HK-2 (cell line): ENCODE data around the gene DUSP7.

Source experiments
- DNase-seq: peaks from one replicate; pipeline ENCODE4 v3.0.0-alpha.2; 2018; ENCODE audit not compliant: unreplicated experiment

Gene DUSP7

GRCh38 chr3:52067526-52067925 is 11.2 kb upstream of the DUSP7 start:
- DNase-seq, result no peak

DNA sequence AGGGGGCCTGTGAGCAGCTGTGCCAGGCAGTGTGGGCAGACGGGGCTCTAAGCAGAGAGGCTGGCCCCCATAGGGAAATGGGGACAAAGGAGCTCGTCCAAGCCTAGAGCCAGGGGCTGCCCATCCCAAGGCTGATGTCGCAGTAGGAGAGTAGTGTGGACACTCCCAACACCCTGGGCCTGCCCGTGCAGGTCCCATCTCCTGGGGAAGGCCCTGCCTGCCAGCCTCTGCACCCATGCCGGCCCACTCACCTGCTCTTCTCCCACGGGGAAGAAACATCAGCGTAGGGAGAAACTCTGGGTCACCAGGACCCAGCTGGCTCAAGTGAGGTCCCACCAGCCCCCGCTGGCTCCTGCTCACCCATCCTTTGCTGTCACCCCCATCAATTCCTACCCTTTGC is 10.7 kb upstream of the DUSP7 start:
- no peak for DNase-seq

GRCh38 chr3:52065264-52065756 is 8.9 kb upstream of the DUSP7 start:
- no peak for DNase-seq

DNA sequence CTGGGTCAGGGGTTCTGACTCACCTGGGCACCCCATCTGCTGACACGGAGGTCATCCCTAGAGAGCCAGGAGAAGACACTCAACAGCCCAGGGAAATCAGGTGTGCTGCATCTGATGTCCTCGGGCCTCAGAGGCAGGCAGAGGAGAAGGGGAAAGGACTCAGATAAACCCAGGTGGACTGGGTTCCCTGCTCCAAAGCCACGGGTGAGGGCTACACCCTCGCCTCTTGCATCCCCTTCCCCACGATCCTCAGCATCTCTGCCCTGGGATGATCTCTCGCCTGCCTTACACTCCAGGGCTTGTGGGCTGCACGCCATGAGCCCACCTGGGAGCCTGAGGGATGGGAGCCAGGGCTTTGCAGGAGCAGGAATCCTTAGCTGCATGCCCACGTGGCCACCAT is 8.2 kb upstream of the DUSP7 start:
- no peak for DNase-seq

- no peak for DNase-seq
Measured at GRCh38 chr3:52063026-52063723, 6.8 kb upstream of the DUSP7 start.

- peak; percentile 79 for DNase-seq
Measured at GRCh38 chr3:52062505-52062904, 6.1 kb upstream of the DUSP7 start.

GRCh38 chr3:52061121-52061910 is 4.9 kb upstream of the DUSP7 start:
- no peak for DNase-seq

- DNase-seq, result no peak
Measured at GRCh38 chr3:52059781-52060180, 3.4 kb upstream of the DUSP7 start.

DNA sequence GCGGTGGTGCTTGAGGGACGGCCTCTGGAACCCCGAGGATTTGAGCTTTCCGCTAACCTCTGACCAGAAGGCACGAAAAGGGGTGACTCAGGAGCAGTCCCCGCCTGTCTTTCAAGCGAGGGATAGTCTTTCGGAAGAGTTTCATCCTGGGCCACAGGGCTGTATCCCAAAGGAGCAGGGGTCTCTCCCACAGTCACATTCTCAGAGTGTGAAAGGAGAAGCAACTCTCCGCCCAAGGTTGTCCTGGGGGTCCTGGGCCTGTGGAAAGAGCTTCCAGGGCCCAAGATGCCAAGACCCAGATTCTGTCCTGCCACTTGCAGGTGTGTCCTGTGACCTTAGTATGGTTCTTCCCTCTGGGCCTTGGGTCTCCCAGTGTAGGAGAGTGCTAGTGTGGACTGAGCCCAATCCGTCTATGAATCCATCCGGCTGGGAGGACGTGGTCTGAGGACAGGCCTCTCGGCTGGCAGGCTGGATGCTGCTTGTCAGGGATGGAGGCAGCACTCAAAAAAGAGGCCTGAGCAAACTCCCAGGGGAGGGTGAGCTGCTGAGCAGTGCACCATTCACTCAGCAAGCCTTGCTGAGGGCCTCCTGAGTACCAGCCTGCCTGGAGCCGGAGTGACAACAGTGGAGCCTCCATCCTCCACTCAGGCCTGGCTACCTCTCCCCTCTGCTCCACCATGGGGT is 1.6 kb upstream of the DUSP7 start:
- no peak for DNase-seq

DNA sequence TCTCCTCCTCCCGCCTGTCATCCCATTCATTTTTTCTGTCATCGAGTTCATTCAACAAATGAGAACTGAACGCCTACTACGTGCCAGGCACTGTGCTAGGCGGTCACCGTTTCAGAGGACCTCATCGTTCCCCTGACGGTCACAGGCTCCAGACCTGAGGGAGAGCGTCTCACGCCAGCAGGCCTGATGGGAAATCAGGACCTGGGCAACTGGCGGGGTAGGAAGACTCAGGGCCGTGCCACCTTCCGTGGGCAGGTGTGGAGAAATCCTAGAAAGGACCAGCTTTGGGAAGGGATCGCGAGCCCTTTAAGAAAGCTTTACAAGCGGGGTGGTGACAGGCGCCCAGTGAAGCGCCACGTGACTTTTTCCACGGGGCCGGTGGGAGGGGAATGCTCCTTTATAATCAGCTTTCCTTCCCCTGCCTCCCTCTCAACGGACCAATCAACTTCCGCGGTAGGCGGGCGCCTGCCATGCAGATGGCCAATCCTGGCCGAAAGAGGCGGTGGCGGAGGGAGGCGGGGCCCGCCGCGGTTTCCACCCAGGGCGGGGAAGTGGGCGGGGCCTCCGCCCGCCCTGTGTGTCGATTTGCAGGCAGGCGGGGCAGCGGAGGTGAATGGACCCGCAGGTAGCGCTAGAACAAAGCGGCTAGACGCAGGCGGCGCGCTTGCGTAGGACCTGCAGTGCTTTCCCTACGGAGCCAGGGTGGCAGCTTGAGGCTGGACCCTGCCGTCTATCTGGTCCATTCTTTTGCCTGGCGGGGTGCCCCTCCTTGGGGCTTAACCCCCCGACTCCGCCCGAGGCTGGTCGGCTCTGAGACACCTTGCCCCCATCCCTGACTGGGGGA is 819 bp upstream of the DUSP7 start:
- DNase-seq, result peak; percentile 97

DNA sequence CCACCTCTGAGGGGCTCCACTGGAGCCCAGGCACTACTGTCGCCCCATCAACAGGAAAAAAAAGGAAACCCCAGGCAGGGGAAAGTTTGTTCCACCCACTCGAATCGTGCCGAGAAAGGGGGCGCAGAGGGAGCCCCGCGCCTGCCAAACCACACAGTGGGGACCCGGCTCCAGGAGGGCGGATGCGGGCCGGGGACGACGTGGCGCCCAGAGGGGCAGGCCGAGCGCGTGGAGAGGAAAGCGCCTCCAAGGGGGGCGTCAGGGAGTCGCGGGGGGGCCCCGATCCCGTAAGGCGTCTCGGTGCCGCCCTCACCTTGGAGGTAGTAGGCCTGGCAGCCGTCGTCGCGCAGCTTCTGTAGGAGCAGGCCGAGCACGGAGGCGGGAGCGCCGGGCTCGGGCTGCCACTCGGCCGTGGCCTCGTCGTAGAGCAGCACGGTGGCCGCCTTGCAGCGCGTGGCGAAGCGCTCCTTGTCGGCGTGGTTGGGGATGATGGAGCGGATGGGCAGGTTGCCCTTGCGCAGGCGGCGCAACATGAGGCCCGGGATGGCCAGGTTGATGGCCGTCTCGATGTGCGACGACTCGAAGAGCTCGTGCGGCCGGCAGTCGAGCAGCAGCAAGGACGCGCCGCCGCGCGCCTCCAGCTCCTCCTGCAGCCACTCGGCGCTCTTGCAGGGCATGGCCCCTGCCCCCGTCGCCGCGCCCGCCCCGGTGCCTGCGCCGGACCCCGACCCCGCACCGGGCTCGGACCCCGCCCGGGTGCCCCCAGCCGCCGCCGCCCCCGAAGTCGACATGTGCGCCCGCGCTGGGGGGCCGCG is 627 bp downstream of the DUSP7 start:
- DNase-seq, result peak; percentile 44

- no peak for DNase-seq
Measured at GRCh38 chr3:52054661-52055511, 1.5 kb downstream of the DUSP7 start.

DNA sequence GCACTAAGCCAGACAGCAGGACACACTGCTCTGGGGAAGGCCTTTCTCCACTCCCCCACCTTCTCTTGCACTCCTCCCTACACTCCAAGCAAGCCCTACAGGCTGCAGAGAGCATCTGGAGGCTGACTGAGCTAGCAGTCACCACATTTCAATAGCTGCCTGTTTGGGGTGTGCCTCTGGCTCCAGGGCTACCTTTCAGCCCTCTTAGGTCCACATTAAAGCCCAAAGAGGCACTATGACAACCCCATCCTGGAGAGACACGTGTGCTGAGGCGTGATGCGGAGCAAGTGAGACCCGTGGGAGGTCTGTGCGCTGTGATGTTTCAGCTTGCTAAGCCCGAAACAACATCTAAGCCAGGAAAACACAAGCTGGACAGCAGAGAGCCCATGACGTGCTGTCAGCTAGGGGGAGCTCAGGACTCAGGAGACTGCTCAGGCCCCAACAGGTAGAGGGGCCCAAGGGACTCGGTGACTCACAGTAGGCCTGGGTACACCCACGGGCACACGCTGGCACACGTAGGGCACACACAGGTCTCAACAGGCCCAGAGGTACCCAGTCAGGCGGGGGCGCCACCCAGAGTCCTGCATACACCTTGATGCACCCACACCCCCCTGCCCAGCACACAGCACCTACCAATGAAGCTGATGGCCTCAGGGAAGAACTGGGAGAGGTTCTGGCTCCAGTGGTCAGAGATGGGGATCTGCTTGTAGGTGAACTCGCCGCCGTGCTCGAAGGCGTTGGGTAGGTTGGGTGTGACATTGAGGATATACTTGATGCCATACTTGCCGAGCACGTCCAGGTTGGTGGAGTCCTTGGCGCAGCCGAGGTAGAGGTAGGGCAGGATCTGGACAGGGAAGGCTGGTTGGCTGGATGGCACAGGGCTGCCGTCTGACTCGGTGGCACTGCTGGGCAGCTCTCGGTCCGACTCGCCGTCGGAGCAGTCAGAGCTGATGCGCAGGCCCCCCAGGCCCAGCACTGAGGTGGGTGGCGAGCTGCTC is 2.8 kb downstream of the DUSP7 start:
- no peak for DNase-seq

GRCh38 chr3:52052831-52053306 is 3.5 kb downstream of the DUSP7 start:
- DNase-seq, result peak; percentile 79

DNA sequence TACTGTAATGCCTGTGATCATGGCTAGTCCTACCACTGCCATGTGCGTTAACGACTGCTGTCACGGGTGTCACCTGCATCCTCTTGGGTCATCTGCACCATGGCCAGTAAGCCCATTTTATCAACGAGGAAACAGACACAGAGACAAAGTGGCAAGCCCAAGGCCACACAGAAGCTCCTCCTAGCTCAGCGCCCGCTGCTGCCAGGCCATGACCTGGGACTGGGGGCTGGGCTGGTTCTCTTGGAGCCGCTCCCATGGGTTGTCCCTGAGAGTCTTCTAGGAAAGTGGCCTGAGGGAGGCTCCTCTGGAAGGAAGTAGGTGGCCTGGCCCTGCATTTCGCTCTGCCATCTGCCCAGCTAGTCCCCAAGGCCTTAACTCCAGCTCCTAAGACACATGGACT is 4.9 kb downstream of the DUSP7 start:
- no peak for DNase-seq

DNA sequence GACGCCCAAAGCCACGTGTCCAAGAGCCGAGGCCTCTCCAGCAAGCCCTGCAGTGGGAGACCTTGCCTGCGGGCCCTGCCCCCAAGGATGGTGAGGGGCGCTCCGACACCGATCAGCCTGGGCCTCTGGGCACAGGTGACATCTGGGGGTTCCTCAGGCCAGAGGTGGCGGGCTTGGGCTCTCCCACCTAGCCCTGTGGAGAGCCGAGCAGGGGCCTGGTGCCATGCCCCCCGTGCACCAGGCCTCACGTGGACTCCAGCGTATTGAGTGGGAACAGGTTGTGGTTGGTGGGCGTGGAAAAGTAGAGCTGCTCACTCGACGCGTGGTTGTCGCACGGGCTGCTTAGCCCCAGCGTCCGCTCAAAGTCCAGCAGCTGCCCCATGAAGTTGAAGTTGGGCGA is 5.8 kb downstream of the DUSP7 start:
- no peak for DNase-seq

GRCh38 chr3:52049503-52049902 is 6.9 kb downstream of the DUSP7 start:
- no peak for DNase-seq

DNA sequence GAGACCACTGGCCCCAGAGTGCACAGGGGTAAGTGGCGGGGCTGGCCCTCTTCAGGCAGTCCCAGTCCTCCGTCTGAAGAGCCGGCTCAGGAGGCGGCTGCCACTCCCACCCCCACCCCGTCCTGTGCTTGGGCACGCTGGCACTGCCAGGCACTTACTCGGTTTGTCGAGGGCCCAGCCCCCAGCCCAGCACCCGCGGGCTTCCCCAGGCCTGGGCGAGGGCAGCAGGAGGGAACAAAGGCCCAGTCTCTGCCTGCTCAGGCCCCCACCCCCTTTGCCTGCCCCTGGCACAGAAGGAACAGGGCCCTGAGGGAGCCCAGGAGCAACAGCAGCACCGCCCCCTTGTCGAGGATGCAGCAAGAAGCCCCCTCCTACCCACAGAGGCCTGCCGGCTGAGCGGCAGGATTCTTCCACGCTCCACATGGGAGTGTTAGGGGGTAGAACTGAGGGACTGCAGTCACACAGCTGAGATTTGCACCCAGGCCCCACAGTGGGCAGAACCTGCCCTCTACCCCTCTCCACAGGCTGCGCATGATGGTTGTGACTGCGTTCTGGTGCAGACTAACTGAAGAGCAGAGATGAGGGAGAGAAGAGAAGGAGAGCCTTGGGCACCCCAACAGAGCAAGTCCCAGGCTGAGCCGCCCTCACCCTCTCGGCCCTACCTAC is 8.9 kb downstream of the DUSP7 start:
- no peak for DNase-seq
